Measurements from ENCODE around the gene ID3.

Gene ID3

DNA sequence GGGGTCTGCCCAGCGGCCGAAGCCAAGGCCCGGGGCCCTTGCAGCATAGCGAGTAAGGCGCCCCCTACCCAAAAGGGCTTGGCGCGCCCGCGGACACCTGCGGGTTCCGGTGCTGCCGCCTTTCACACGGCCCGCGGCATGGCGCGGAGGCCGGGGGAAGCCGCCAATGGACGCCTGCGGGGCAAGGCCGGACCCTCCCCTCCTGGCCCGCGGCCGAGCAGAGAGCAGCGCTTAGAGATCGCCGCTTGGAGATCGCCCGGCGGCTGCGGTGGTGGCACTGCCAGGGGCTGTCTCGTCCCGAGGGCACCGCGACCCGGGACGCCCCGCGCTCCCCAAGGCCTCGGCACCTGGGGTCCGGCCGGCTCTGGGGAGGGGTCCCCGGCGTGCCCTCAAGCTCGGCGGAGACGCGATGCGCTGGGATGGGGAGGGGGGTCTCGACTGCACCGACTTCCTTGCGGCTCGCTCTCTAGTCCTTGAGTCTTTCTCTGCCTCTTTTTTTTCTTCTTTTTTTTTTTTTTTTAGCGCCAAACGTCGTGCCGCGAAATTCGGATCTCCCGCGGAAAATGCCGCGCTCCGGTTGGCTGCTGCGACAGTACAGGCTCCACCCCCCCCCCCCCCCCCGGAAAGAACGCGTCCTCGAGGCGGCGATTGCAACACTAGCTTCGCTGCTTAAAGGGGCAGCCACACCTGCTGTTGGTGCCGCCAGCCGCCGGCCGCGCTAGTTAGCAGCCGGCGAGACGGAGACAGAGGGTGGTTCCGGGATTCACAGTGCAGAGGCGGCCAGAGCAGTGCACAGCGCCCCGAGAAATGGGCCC is 28.3 kb downstream of the ID3 start, which contains the start of gene E2F2 (continued):
- TF ChIP-seq, protein P1, sequence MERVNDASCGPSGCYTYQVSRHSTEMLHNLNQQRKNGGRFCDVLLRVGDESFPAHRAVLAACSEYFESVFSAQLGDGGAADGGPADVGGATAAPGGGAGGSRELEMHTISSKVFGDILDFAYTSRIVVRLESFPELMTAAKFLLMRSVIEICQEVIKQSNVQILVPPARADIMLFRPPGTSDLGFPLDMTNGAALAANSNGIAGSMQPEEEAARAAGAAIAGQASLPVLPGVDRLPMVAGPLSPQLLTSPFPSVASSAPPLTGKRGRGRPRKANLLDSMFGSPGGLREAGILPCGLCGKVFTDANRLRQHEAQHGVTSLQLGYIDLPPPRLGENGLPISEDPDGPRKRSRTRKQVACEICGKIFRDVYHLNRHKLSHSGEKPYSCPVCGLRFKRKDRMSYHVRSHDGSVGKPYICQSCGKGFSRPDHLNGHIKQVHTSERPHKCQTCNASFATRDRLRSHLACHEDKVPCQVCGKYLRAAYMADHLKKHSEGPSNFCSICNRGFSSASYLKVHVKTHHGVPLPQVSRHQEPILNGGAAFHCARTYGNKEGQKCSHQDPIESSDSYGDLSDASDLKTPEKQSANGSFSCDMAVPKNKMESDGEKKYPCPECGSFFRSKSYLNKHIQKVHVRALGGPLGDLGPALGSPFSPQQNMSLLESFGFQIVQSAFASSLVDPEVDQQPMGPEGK (tag by site-specific recombination; IDR thresholded peaks at IDR 0.05): peak; percentile 72
- TF ChIP-seq ZNF660 (tag by site-specific recombination; IDR thresholded peaks at IDR 0.05): peak; percentile 27; the same call in 1 of the 2 replicates
- no peak; the same call in 1 of the 2 replicates for TF ChIP-seq ZNF423 (tag by site-specific recombination; IDR thresholded peaks at IDR 0.05)
- TF ChIP-seq KLF1 (tag by site-specific recombination; IDR thresholded peaks at IDR 0.05): peak; percentile 50
- TF ChIP-seq, protein P2, sequence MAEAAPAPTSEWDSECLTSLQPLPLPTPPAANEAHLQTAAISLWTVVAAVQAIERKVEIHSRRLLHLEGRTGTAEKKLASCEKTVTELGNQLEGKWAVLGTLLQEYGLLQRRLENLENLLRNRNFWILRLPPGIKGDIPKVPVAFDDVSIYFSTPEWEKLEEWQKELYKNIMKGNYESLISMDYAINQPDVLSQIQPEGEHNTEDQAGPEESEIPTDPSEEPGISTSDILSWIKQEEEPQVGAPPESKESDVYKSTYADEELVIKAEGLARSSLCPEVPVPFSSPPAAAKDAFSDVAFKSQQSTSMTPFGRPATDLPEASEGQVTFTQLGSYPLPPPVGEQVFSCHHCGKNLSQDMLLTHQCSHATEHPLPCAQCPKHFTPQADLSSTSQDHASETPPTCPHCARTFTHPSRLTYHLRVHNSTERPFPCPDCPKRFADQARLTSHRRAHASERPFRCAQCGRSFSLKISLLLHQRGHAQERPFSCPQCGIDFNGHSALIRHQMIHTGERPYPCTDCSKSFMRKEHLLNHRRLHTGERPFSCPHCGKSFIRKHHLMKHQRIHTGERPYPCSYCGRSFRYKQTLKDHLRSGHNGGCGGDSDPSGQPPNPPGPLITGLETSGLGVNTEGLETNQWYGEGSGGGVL (tag by site-specific recombination; IDR thresholded peaks at IDR 0.05): peak; percentile 23; the same call in 1 of the 2 replicates
- no peak for TF ChIP-seq ZNF548 (tag by site-specific recombination; IDR thresholded peaks at IDR 0.05)
- peak; percentile 42; the same call in 1 of the 2 replicates for TF ChIP-seq KLF16 (tag by site-specific recombination; IDR thresholded peaks at IDR 0.05)
- TF ChIP-seq, protein P3, sequence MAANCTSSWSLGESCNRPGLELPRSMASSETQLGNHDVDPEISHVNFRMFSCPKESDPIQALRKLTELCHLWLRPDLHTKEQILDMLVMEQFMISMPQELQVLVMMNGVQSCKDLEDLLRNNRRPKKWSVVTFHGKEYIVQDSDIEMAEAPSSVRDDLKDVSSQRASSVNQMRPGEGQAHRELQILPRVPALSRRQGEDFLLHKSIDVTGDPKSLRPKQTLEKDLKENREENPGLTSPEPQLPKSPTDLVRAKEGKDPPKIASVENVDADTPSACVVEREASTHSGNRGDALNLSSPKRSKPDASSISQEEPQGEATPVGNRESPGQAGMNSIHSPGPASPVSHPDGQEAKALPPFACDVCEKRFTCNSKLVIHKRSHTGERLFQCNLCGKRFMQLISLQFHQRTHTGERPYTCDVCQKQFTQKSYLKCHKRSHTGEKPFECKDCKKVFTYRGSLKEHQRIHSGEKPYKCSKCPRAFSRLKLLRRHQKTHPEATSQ (tag by site-specific recombination; IDR thresholded peaks at IDR 0.05): 0 out of 2 replicates have a peak, but pooled peaks have one; percentile 15
- TF ChIP-seq ZNF214 (tag by site-specific recombination; IDR thresholded peaks at IDR 0.05; ENCODE audit: borderline replicate concordance): no peak
- TF ChIP-seq ZNF37A (tag by site-specific recombination; IDR thresholded peaks at IDR 0.05): no peak
- TF ChIP-seq ZNF394 (tag by site-specific recombination; IDR thresholded peaks at IDR 0.05; ENCODE audit: borderline replicate concordance): peak; percentile 47; the same call in 1 of the 2 replicates
- TF ChIP-seq ZBTB20 (tag by site-specific recombination; IDR thresholded peaks at IDR 0.05): peak; percentile 76
- no peak for TF ChIP-seq ZFHX2 (tag by site-specific recombination; conservative IDR thresholded peaks at IDR 0.05)
- no peak for TF ChIP-seq ZNF175 (tag by site-specific recombination; IDR thresholded peaks at IDR 0.05)
- peak; percentile 56 for TF ChIP-seq SP3 (tag by site-specific recombination; IDR thresholded peaks at IDR 0.05)
- no peak; the same call in 1 of the 2 replicates for TF ChIP-seq KLF9 (tag by site-specific recombination; IDR thresholded peaks at IDR 0.05; ENCODE audit: low read depth)
- peak; percentile 56 for TF ChIP-seq GLIS2 (tag by site-specific recombination; IDR thresholded peaks at IDR 0.05)
- TF ChIP-seq SALL2 (tag by site-specific recombination; IDR thresholded peaks at IDR 0.05; ENCODE audit: borderline replicate concordance): 0 out of 2 replicates have a peak, but pooled peaks have one; percentile 34
- TF ChIP-seq, protein P4, sequence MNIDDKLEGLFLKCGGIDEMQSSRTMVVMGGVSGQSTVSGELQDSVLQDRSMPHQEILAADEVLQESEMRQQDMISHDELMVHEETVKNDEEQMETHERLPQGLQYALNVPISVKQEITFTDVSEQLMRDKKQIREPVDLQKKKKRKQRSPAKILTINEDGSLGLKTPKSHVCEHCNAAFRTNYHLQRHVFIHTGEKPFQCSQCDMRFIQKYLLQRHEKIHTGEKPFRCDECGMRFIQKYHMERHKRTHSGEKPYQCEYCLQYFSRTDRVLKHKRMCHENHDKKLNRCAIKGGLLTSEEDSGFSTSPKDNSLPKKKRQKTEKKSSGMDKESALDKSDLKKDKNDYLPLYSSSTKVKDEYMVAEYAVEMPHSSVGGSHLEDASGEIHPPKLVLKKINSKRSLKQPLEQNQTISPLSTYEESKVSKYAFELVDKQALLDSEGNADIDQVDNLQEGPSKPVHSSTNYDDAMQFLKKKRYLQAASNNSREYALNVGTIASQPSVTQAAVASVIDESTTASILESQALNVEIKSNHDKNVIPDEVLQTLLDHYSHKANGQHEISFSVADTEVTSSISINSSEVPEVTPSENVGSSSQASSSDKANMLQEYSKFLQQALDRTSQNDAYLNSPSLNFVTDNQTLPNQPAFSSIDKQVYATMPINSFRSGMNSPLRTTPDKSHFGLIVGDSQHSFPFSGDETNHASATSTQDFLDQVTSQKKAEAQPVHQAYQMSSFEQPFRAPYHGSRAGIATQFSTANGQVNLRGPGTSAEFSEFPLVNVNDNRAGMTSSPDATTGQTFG (tag by site-specific recombination; IDR thresholded peaks at IDR 0.05; ENCODE audit: borderline replicate concordance): no peak
- TF ChIP-seq HOXD13 (CRISPR knock-in tag; IDR thresholded peaks at IDR 0.05; ENCODE audit: borderline replicate concordance): 0 out of 2 replicates have a peak, but pooled peaks have one; percentile 28
- TF ChIP-seq ZNF184 (tag by site-specific recombination; IDR thresholded peaks at IDR 0.05): no peak
- TF ChIP-seq YY2 (tag by site-specific recombination; IDR thresholded peaks at IDR 0.05): 0 out of 2 replicates have a peak, but pooled peaks have one; percentile 46
- TF ChIP-seq ZNF133 (tag by site-specific recombination; IDR thresholded peaks at IDR 0.05): no peak
- TF ChIP-seq ZSCAN30 (tag by site-specific recombination; IDR thresholded peaks at IDR 0.05): peak; percentile 12; the same call in 1 of the 2 replicates
- TF ChIP-seq ZNF10 (tag by site-specific recombination; IDR thresholded peaks at IDR 0.05): 0 out of 2 replicates have a peak, but pooled peaks have one; percentile 11
- no peak for TF ChIP-seq ZNF514 (tag by site-specific recombination; IDR thresholded peaks at IDR 0.05)
- TF ChIP-seq, protein P5, sequence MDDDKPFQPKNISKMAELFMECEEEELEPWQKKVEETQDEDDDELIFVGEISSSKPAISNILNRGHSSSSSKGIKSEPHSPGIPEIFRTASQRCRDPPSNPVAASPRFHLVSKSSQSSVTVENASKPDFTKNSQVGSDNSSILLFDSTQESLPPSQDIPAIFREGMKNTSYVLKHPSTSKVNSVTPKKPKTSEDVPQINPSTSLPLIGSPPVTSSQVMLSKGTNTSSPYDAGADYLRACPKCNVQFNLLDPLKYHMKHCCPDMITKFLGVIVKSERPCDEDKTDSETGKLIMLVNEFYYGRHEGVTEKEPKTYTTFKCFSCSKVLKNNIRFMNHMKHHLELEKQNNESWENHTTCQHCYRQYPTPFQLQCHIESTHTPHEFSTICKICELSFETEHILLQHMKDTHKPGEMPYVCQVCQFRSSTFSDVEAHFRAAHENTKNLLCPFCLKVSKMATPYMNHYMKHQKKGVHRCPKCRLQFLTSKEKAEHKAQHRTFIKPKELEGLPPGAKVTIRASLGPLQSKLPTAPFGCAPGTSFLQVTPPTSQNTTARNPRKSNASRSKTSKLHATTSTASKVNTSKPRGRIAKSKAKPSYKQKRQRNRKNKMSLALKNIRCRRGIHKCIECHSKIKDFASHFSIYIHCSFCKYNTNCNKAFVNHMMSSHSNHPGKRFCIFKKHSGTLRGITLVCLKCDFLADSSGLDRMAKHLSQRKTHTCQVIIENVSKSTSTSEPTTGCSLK (tag by site-specific recombination; IDR thresholded peaks at IDR 0.05): no peak
- TF ChIP-seq ZNF555 (tag by site-specific recombination; conservative IDR thresholded peaks at IDR 0.05): no peak
- TF ChIP-seq ZNF621 (tag by site-specific recombination; IDR thresholded peaks at IDR 0.05): no peak
- peak; percentile 67; the same call in 1 of the 2 replicates for TF ChIP-seq ZNF629 (tag by site-specific recombination; IDR thresholded peaks at IDR 0.05)

All from HEK293 (cell line).